HL-60 (cell line): ENCODE data around the gene MEIOSIN.

Experiments used
- DNase-seq, 2 experiments: peaks; one replicate each; pipeline ENCODE4 v3.0.0-alpha.2; 2010 to 2020; ENCODE audit warnings: low read depth in 1 of 2, low spot score in 1 of 2
- H3K27ac ChIP-seq: fragments of 250-450 bp; sonication (Bioruptor Pico); replicated peaks from 2 replicates; pipeline ENCODE4 v1.5.1; 2020; ENCODE audit warnings: mild to moderate bottlenecking, moderate library complexity
- H3K27me3 ChIP-seq: fragments of 250-450 bp; sonication (Bioruptor Pico); 2 replicates; pipeline ENCODE4 v1.5.1; 2021; ENCODE audit warnings: mild to moderate bottlenecking, moderate library complexity; ENCODE audit not compliant: insufficient read depth, poor library complexity, severe bottlenecking
- H3K4me3 ChIP-seq: replicated peaks from 2 replicates; pipeline ENCODE4 v1.5.1; 2011; ENCODE audit warnings: mild to moderate bottlenecking, control low read depth, low read length; ENCODE audit not compliant: insufficient read depth
- CTCF ChIP-seq: IDR thresholded peaks from one replicate; pipeline ENCODE4 v1.5.1; 2011; ENCODE audit warnings: low read length, control low read depth, inconsistent platforms; ENCODE audit not compliant: insufficient read depth
- GABPA ChIP-seq: IDR thresholded peaks from 2 replicates; pipeline ENCODE4 v1.6.1; 2012; ENCODE audit warnings: low read depth
- POLR2AphosphoS5 ChIP-seq: IDR thresholded peaks from 2 replicates; pipeline ENCODE4 v1.6.1; 2012; ENCODE audit warnings: low read depth
- SPI1 ChIP-seq: IDR thresholded peaks from 2 replicates; pipeline ENCODE4 v1.6.1; 2012; ENCODE audit warnings: low read depth, mild to moderate bottlenecking, borderline replicate concordance
- TF ChIP-seq, protein P1 (sequence below): IDR thresholded peaks from 2 replicates; pipeline ENCODE4 v1.6.1; 2012; ENCODE audit warnings: low read depth; ENCODE audit not compliant: insufficient replicate concordance

The MEIOSIN gene

GRCh38 chr19:45754323-45754722 lies 21.1 kb downstream of the MEIOSIN start:
- TF ChIP-seq GABPA (no peak), CTCF (no peak), POLR2AphosphoS5 (no peak), SPI1 (no peak)
- TF ChIP-seq, protein P1, sequence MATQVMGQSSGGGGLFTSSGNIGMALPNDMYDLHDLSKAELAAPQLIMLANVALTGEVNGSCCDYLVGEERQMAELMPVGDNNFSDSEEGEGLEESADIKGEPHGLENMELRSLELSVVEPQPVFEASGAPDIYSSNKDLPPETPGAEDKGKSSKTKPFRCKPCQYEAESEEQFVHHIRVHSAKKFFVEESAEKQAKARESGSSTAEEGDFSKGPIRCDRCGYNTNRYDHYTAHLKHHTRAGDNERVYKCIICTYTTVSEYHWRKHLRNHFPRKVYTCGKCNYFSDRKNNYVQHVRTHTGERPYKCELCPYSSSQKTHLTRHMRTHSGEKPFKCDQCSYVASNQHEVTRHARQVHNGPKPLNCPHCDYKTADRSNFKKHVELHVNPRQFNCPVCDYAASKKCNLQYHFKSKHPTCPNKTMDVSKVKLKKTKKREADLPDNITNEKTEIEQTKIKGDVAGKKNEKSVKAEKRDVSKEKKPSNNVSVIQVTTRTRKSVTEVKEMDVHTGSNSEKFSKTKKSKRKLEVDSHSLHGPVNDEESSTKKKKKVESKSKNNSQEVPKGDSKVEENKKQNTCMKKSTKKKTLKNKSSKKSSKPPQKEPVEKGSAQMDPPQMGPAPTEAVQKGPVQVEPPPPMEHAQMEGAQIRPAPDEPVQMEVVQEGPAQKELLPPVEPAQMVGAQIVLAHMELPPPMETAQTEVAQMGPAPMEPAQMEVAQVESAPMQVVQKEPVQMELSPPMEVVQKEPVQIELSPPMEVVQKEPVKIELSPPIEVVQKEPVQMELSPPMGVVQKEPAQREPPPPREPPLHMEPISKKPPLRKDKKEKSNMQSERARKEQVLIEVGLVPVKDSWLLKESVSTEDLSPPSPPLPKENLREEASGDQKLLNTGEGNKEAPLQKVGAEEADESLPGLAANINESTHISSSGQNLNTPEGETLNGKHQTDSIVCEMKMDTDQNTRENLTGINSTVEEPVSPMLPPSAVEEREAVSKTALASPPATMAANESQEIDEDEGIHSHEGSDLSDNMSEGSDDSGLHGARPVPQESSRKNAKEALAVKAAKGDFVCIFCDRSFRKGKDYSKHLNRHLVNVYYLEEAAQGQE: no peak
- H3K27me3 ChIP-seq: no peaks in the 10 kb centered on the region
- no peak overlapping the region for H3K4me3 ChIP-seq
- DNase-seq: no peak
- no peak overlapping the region for H3K27ac ChIP-seq

GRCh38 chr19:45757695-45758094 lies 24.5 kb downstream of the MEIOSIN start:
- Histone ChIP-seq H3K4me3 (no peak overlapping the region), H3K27me3 (peaks cover 9% of the 10 kb centered on the region), H3K27ac (no peak overlapping the region)
- TF ChIP-seq POLR2AphosphoS5 (no peak), CTCF (no peak)
- TF ChIP-seq, protein P1: no peak
- DNase-seq: no peak

GRCh38 chr19:45758921-45759320 lies 25.7 kb downstream of the MEIOSIN start:
- Histone ChIP-seq H3K27me3 (peaks cover 13% of the 10 kb centered on the region), H3K27ac (no peak overlapping the region), H3K4me3 (no peak overlapping the region)
- TF ChIP-seq GABPA (no peak), SPI1 (no peak), CTCF (no peak), POLR2AphosphoS5 (no peak)
- TF ChIP-seq, protein P1: no peak
- no peak for DNase-seq
